PC-9 (cell line): ENCODE data around the gene FPGS. TPM values are rescaled to one million over a fixed set of nuclear protein-coding genes. Genes with fewer than 3 reads are reported as not detected.

Source experiments
- BruUV-seq: library from RNA; stranded (reverse); fragments of 400-500 nt; replicated peaks from 2 replicates; lab custom pipeline; 2021; lab: Mats Ljungman, UMichigan
- CTCF ChIA-PET: fragments of 300-600 bp; sonication (Branson Sonifier 250); formaldehyde crosslinking; loops from one replicate; lab custom pipeline; 2022; ENCODE audit warnings: antibody characterized with exemption; lab: Charles Lee
- POLR2A ChIA-PET: fragments of 300-600 bp; sonication (Branson Sonifier 250); formaldehyde crosslinking; loops from one replicate; lab custom pipeline; 2022; ENCODE audit warnings: antibody characterized with exemption; ENCODE audit not compliant: unreplicated experiment; lab: Charles Lee
- DNase-seq, 2 experiments: peaks; one replicate each; pipeline versions ENCODE4 v3.0.0 to v3.0.0-alpha.2; 2015 to 2022; ENCODE audit warnings: mixed read lengths in 1 of 2
- H2AFZ ChIP-seq: fragments of 200-600 bp; sonication (generic); 2 replicates; pipeline ENCODE4 v1.8.1; 2017; ENCODE audit warnings: antibody characterized with exemption
- H3F3A ChIP-seq: fragments of 200-600 bp; sonication (generic); 2 replicates; pipeline ENCODE4 v1.8.1; 2017; ENCODE audit warnings: antibody characterized with exemption, mild to moderate bottlenecking, low read depth; ENCODE audit not compliant: insufficient read depth
- H3K27ac ChIP-seq: fragments of 200-600 bp; sonication (generic); 2 replicates; pipeline ENCODE4 v1.6.1; 2016; ENCODE audit warnings: mixed run types
- H3K27me3 ChIP-seq: fragments of 200-600 bp; sonication (generic); 2 replicates; pipeline ENCODE4 v1.6.1; 2016; ENCODE audit warnings: low read depth, mixed run types; ENCODE audit not compliant: insufficient read depth
- H3K36me3 ChIP-seq: fragments of 200-600 bp; sonication (generic); 2 replicates; pipeline ENCODE4 v1.6.1; 2016; ENCODE audit warnings: low read depth, mixed run types
- H3K4me1 ChIP-seq: fragments of 200-600 bp; sonication (generic); replicated peaks from 2 replicates; pipeline ENCODE4 v1.6.1; 2016; ENCODE audit warnings: mixed run types; ENCODE audit not compliant: insufficient read depth
- H3K4me2 ChIP-seq: fragments of 200-600 bp; sonication (generic); 2 replicates; pipeline ENCODE4 v1.6.1; 2017; ENCODE audit warnings: mixed run types
- H3K4me3 ChIP-seq: fragments of 200-600 bp; sonication (generic); 2 replicates; pipeline ENCODE4 v1.6.1; 2016; ENCODE audit warnings: mixed run types
- H3K79me2 ChIP-seq: fragments of 200-600 bp; sonication (generic); 2 replicates; pipeline ENCODE4 v1.6.1; 2017; ENCODE audit warnings: low read depth, mixed run types
- H3K9me2 ChIP-seq: fragments of 200-600 bp; sonication (generic); 2 replicates; pipeline ENCODE4 v1.8.1; 2017; ENCODE audit warnings: mild to moderate bottlenecking; ENCODE audit not compliant: insufficient read depth
- H3K9me3 ChIP-seq: fragments of 200-600 bp; sonication (generic); 2 replicates; pipeline ENCODE4 v1.8.1; 2016; ENCODE audit warnings: low read depth; ENCODE audit not compliant: insufficient read depth
- H4K20me1 ChIP-seq: fragments of 200-600 bp; sonication (generic); 2 replicates; pipeline ENCODE4 v1.8.1; 2017; ENCODE audit not compliant: insufficient read depth
- CTCF ChIP-seq: fragments of 200-600 bp; sonication (generic); conservative IDR thresholded peaks from 2 replicates; pipeline ENCODE4 v1.6.1; 2017; ENCODE audit warnings: mixed run types, antibody characterized with exemption, mild to moderate bottlenecking, moderate library complexity
- EZH2 ChIP-seq: fragments of 200-600 bp; sonication (generic); IDR thresholded peaks from 2 replicates; pipeline ENCODE4 v1.8.0; 2017; ENCODE audit warnings: antibody characterized with exemption, low read depth
- intact Hi-C: fragments of 100-400 bp; cut with micrococcal nuclease; formaldehyde crosslinking; loops from one replicate; pipeline ENCODE4 v1.10.0; 2022; ENCODE audit not compliant: unreplicated experiment
- total RNA-seq: library from RNA; stranded (reverse); gene quantifications from 2 replicates; pipeline ENCODE4 v1.2.3, GENCODE V29; 2021

The FPGS gene
- total RNA-seq, 1 experiment from 2014 or later, result 152 TPM

DNA sequence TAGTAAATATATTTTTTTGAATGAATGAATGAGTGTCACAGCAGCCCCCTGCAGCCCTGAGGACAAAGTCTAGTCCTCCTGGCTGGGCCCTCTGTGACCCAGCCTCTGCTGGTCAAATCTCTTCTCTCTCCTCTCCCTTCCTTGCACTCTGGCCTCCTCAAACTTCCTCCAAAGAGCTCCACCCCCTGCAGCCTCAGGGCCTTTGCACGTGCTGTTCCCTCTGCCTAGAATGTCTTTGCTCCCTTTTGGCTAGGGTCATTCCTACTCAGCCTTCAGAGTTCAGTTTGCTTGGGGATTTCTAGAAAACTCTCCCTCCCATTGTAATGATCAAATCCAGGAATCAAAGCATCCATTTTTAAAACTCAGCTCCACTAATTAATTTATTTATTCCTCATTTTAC is 37.3 kb upstream of the FPGS start:
- CTCF ChIA-PET, result interaction anchor here (1.3 kb wide), 1 partner anchor 10 kb away, joined by 3 read pairs; no protein-coding TSS in a partner anchor
- no peaks in the 10 kb centered on the region for H3F3A ChIP-seq
- no peaks in the 10 kb centered on the region for H3K9me2 ChIP-seq
- peaks cover 3% of the 10 kb centered on the region for H3K4me1 ChIP-seq
- H3K36me3 ChIP-seq, result no peaks in the 10 kb centered on the region
- H4K20me1 ChIP-seq, result no peaks in the 10 kb centered on the region
- no peaks in the 10 kb centered on the region for H3K79me2 ChIP-seq
- no peak for DNase-seq
- TF ChIP-seq EZH2 (no peak), CTCF (no peak)
- no peak overlapping the region for H3K4me2 ChIP-seq
- no peak overlapping the region for H3K4me3 ChIP-seq
- no peaks in the 10 kb centered on the region for H3K9me3 ChIP-seq
- H3K27ac ChIP-seq, result no peak overlapping the region
- POLR2A ChIA-PET, result interaction anchor here (0.7 kb wide), 1 partner anchor 661 kb away, joined by 3 read pairs; no protein-coding TSS in a partner anchor
- BruUV-seq, result no TSS peak
- intact Hi-C loops, result no loop called here
- H2AFZ ChIP-seq, result no peak overlapping the region
- peaks cover 35% of the 10 kb centered on the region for H3K27me3 ChIP-seq

- no peak for TF ChIP-seq CTCF
- TF ChIP-seq EZH2, result no peak
- H4K20me1 ChIP-seq, result no peaks in the 10 kb centered on the region
- H3K27me3 ChIP-seq, result peaks cover 15% of the 10 kb centered on the region
- H3F3A ChIP-seq, result peaks cover 6% of the 10 kb centered on the region; the same call in 1 of the 2 replicates
- ChIA-PET POLR2A (no interaction called here), CTCF (interaction anchor here (0.6 kb wide), 1 partner anchor 267 kb away, joined by 3 read pairs; no protein-coding TSS in a partner anchor)
- no peak overlapping the region for H2AFZ ChIP-seq
- intact Hi-C loops, result no loop called here
- H3K4me3 ChIP-seq, result no peak overlapping the region
- BruUV-seq, result no TSS peak
- H3K9me3 ChIP-seq, result no peaks in the 10 kb centered on the region
- DNase-seq, result no peak
- peaks cover 7% of the 10 kb centered on the region for H3K4me1 ChIP-seq
- H3K79me2 ChIP-seq, result no peaks in the 10 kb centered on the region
- H3K36me3 ChIP-seq, result no peaks in the 10 kb centered on the region
- no peak overlapping the region for H3K4me2 ChIP-seq
- no peak overlapping the region for H3K27ac ChIP-seq
- H3K9me2 ChIP-seq, result no peaks in the 10 kb centered on the region
Observed at GRCh38 chr9:127767410-127767809, 35.3 kb upstream of the FPGS start.

- no peak overlapping the region for H3K4me2 ChIP-seq
- CTCF ChIA-PET, result interaction anchor here (0.6 kb wide), 1 partner anchor 267 kb away, joined by 3 read pairs; no protein-coding TSS in a partner anchor
- no peak overlapping the region for H2AFZ ChIP-seq
Observed at GRCh38 chr9:127767909-127768331, 34.8 kb upstream of the FPGS start.

More at GRCh38 chr9:127767909-127768331, 34.8 kb upstream of the FPGS start:
- Histone ChIP-seq H3K79me2 (no peaks in the 10 kb centered on the region), H3K36me3 (no peaks in the 10 kb centered on the region), H3K9me3 (no peaks in the 10 kb centered on the region), H3K27me3 (peaks cover 10% of the 10 kb centered on the region), H4K20me1 (no peaks in the 10 kb centered on the region), H3F3A (peaks cover 6% of the 10 kb centered on the region; the same call in 1 of the 2 replicates), H3K9me2 (no peaks in the 10 kb centered on the region), H3K27ac (no peak overlapping the region), H3K4me1 (peaks cover 7% of the 10 kb centered on the region), H3K4me3 (no peak overlapping the region)
- intact Hi-C loops, result no loop called here
- no TSS peak for BruUV-seq
- DNase-seq, result no peak
- POLR2A ChIA-PET, result no interaction called here
- TF ChIP-seq CTCF (no peak), EZH2 (no peak)
